ENCODE data around the gene KLHL26.
A peak's percentile ranks its signal among the peaks of the same experiment; 100 is the strongest.
"Not testable (repeated sequence)": the region's sequence is repeated elsewhere in the genome, so short reads cannot be mapped to it uniquely, and the experiment has no call there.

Gene KLHL26, protein sequence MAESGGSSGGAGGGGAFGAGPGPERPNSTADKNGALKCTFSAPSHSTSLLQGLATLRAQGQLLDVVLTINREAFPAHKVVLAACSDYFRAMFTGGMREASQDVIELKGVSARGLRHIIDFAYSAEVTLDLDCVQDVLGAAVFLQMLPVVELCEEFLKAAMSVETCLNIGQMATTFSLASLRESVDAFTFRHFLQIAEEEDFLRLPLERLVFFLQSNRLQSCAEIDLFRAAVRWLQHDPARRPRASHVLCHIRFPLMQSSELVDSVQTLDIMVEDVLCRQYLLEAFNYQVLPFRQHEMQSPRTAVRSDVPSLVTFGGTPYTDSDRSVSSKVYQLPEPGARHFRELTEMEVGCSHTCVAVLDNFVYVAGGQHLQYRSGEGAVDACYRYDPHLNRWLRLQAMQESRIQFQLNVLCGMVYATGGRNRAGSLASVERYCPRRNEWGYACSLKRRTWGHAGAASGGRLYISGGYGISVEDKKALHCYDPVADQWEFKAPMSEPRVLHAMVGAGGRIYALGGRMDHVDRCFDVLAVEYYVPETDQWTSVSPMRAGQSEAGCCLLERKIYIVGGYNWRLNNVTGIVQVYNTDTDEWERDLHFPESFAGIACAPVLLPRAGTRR

DNA sequence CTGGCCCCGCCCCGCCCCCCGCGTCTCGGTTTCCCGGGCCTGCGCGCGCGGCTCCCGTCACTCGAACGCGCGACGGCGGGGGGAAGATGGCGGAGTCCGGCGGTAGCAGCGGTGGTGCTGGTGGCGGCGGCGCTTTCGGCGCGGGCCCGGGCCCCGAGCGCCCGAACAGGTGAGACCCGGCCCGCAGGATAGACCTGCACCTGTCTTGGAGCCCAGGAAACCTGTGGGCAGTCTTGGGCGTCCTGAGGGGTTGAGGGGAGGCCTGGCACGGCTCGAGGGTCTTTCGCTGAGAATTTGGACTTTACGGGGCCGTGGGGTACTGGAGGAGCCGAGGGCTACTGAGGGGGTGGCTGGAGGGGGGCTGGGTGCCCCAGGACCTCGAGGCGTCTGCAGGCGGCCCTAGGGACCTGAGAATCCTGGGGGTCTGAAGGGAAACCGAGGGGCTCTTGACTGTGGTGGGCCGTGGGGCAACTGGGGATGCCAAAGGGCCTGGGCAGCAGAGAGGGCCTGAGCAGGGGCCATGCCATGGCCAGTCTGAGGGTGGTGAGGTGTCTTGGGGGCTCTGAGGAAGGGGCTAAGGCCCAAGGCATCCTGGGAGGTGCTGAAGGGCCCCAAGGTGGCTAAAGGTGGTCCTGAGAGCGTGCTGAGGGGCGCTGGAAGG, at the start of gene KLHL26:
Gene KLHL26 (plus strand): TSS at position 60 of the 661 bp plus-strand sequence. CDS start 27 bp downstream, at position 87.
- no peak for DNase-seq

- no peak for DNase-seq
These were observed 49.3 kb upstream of the KLHL26 start for GRCh38 chr19:18587561-18587960.

GRCh38 chr19:18587962-18588610, 48.7 kb upstream of the KLHL26 start:
- no peak for DNase-seq

- peak; percentile 76 for DNase-seq
These were observed 48.0 kb upstream of the KLHL26 start, which contains the start of gene REX1BD for GRCh38 chr19:18588611-18589379. Gene REX1BD, plus strand, starts transcription at chr19:18588798. Its CDS starts 4 bp downstream, at chr19:18588802.

- peak; percentile 73 for DNase-seq
These were observed 47.2 kb upstream of the KLHL26 start for GRCh38 chr19:18589380-18590272.

- DNase-seq: peak; percentile 85
These were observed 46.3 kb upstream of the KLHL26 start for GRCh38 chr19:18590273-18591272.

- peak; percentile 85 for DNase-seq
These were observed 45.0 kb upstream of the KLHL26 start for GRCh38 chr19:18591735-18592385.

GRCh38 chr19:18592732-18593131, 44.1 kb upstream of the KLHL26 start:
- DNase-seq: not testable (repeated sequence)

DNA sequence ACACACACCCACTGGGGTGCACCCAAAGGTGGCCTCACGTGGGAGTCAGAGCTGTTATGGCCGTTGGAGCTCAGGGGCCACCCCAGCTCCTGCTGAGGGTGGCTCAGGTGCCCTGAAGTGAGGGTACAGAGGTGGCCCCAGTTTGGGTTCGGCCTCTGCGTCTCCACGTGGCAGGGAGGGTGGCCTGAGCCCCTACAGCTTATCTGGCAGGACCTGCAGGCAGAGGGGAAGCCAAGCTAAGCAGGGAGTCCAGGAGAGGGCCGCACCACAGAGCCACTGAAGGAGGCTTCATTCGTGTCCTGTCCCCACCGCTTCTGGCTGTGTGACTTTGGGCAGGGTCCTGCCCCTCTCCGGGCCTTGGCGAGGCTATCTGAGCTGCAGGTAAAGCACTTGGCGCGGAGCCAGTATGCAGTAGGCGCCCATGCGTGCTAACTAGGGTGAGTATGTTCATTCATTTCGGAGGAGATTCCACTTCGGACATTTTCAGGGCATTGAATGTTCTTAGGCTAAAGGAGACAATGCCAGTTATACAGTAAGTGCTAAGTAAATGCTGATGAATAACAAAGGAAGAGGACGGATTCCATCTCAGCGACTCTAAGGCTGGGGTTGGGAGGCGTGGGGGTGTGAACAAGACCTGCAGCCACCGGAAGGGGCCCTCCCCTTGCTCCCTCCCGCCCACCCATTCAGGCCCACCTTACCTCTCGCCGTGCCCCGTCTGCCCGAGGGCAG, 43.3 kb upstream of the KLHL26 start:
- DNase-seq: no peak

GRCh38 chr19:18594096-18594823, 42.6 kb upstream of the KLHL26 start:
- peak; percentile 65 for DNase-seq

DNA sequence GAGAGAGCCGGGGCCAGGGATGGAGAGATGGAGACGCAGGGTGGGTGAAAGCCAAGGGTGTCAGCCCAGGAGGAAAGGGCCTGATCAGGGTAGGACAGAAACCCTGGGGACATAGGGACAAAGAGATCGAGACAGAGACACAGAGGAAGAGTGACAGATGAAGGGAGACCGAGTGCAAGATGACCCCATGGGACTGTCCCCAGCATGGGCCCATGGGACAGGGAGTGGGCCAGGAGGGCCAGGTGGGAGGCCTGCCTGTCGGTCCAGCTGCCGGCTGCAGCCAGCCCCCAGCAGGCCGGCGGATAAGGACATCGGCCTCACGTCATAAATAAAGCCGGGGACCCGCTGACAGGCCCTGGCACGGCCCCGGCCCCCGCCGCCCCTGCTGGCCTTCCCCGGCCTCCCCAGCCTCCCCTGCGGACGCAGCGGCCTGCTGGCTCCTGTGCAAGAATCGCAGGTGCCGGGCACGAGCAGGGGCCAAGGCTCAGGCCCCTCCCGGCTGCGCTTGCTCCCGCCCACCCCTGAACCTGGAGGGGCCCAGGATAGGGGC, 41.9 kb upstream of the KLHL26 start:
- DNase-seq: no peak

GRCh38 chr19:18595475-18595874, 41.4 kb upstream of the KLHL26 start:
- DNase-seq: no peak

DNA sequence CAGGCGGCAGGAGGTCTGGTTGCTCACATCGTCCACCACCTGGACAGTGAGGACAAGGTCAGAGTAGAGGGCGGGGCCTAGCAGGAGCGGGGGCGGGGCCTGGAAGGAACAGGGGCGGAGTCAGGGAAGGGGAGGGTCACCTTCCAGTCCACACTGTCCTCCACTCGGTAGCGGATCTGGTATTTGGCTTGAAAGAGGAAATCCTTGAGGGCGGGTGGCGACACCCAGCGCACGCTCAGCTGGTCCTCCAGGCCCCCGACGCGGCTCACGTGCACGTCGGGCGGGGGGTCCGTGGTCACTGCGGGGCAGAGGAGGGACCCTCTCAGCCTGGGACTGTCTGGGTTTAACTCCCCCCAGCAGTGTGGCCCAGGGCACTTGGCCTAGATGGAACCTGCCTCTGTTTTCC, 40.1 kb upstream of the KLHL26 start:
- DNase-seq: no peak

GRCh38 chr19:18597809-18598660, 38.8 kb upstream of the KLHL26 start:
- no peak for DNase-seq

- no peak for DNase-seq
These were observed 37.3 kb upstream of the KLHL26 start for GRCh38 chr19:18599485-18599884.

GRCh38 chr19:18600692-18601397, 36.0 kb upstream of the KLHL26 start:
- not testable (repeated sequence) for DNase-seq
